CD4-positive, alpha-beta T cell treated with Interleukin-2 at 100 ng/mL for 4 hours (primary cell): ENCODE results near the gene LPP.
A peak's percentile ranks its signal among the peaks of the same experiment; 100 is the strongest.

ENCODE experiments used
- DNase-seq: peaks from one replicate; pipeline ENCODE4 v3.0.0-alpha.2; 2020; ENCODE audit warnings: low spot score

Gene LPP

GRCh38 chr3:188272481-188273372, 118.8 kb downstream of the LPP start:
- DNase-seq, result no peak

- no peak for DNase-seq
These were observed 120.4 kb downstream of the LPP start for GRCh38 chr3:188274249-188274915.

GRCh38 chr3:188276375-188276774, 122.4 kb downstream of the LPP start:
- DNase-seq, result no peak

- no peak for DNase-seq
These were observed 124.9 kb downstream of the LPP start for GRCh38 chr3:188278717-188279324.

GRCh38 chr3:188279502-188280335, 125.8 kb downstream of the LPP start:
- peak; percentile 14 for DNase-seq

- no peak for DNase-seq
These were observed 126.7 kb downstream of the LPP start for GRCh38 chr3:188280627-188281026.

- DNase-seq, result no peak
These were observed 128.9 kb downstream of the LPP start for GRCh38 chr3:188282871-188283270.

GRCh38 chr3:188283347-188283746, 129.4 kb downstream of the LPP start:
- DNase-seq, result no peak

- no peak for DNase-seq
These were observed 130.7 kb downstream of the LPP start for GRCh38 chr3:188284455-188285212.

GRCh38 chr3:188286087-188286513, 132.1 kb downstream of the LPP start:
- DNase-seq, result no peak

GRCh38 chr3:188287339-188287738, 133.4 kb downstream of the LPP start:
- DNase-seq, result no peak

- no peak for DNase-seq
These were observed 134.0 kb downstream of the LPP start for GRCh38 chr3:188287762-188288505.

GRCh38 chr3:188292251-188292650, 138.3 kb downstream of the LPP start:
- no peak for DNase-seq

- no peak for DNase-seq
These were observed 138.9 kb downstream of the LPP start for GRCh38 chr3:188292827-188293226.

GRCh38 chr3:188294113-188294512, 140.2 kb downstream of the LPP start:
- no peak for DNase-seq

GRCh38 chr3:188294823-188295487, 141.0 kb downstream of the LPP start:
- no peak for DNase-seq

- DNase-seq, result no peak
These were observed 141.9 kb downstream of the LPP start for GRCh38 chr3:188295876-188296275.

- no peak for DNase-seq
These were observed 143.0 kb downstream of the LPP start for GRCh38 chr3:188296761-188297612.

GRCh38 chr3:188298585-188298984, 144.6 kb downstream of the LPP start:
- DNase-seq, result no peak
